GM19099 (cell line): Measurements from ENCODE around the gene C1QTNF9B.

Source experiments
- POLR2A ChIP-seq: IDR thresholded peaks from 3 replicates; pipeline ENCODE4 v1.6.1; 2011; ENCODE audit warnings: low read depth; ENCODE audit not compliant: insufficient read length; ENCODE audit errors: extremely low read depth

Gene C1QTNF9B

DNA sequence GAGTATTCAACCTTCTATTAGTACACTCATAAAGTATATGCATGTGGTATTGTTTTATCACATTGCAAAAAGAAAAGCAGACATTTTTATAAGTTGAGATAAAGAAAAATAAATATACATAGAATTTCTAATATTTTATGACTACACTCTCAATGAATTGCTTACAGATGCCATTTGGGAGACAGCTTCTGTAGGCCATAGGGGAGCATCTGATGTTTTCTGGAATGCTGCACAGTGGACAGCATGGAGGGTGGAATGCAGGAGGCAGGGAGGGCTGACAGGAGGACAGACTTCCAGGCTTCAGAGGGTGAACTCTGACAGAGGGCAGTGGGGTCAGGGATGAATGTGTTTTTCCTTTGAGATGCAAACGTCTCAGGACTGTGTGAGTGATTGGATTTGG lies 53.9 kb downstream of the C1QTNF9B start:
- no peak for TF ChIP-seq POLR2A

DNA sequence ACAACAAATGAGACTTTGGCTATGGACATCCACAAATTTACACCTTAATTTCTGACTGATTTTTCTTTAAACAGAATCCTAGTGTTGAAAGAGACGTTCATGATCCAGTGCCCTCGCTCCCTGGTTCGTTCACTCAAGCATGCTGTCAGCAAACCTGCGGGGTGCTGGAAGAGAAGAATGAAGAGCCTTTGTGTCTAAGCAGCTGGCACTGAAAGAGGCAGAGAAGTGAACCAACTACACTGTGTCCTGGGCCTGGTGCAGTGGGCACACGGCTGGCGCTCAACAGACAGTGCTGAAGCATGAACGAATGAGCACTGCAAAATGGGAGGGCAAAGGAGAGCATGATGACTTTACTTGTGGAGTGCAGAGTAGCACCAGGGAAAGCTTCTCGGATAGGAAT lies 54.9 kb downstream of the C1QTNF9B start:
- no peak for TF ChIP-seq POLR2A
